NT2/D1 (cell line): ENCODE results near the gene ZNF837.

Source experiments
- SUZ12 ChIP-seq: IDR thresholded peaks from 2 replicates; pipeline ENCODE4 v1.6.1; 2011; ENCODE audit not compliant: insufficient read length, insufficient read depth; ENCODE audit errors: extremely low read depth
- YY1 ChIP-seq: IDR thresholded peaks from 2 replicates; pipeline ENCODE4 v1.6.1; 2011; ENCODE audit not compliant: insufficient read length, insufficient read depth
- ZNF274 ChIP-seq: IDR thresholded peaks from 2 replicates; pipeline ENCODE4 v1.6.1; 2011; ENCODE audit warnings: mild to moderate bottlenecking, low read depth, low read length

DNA sequence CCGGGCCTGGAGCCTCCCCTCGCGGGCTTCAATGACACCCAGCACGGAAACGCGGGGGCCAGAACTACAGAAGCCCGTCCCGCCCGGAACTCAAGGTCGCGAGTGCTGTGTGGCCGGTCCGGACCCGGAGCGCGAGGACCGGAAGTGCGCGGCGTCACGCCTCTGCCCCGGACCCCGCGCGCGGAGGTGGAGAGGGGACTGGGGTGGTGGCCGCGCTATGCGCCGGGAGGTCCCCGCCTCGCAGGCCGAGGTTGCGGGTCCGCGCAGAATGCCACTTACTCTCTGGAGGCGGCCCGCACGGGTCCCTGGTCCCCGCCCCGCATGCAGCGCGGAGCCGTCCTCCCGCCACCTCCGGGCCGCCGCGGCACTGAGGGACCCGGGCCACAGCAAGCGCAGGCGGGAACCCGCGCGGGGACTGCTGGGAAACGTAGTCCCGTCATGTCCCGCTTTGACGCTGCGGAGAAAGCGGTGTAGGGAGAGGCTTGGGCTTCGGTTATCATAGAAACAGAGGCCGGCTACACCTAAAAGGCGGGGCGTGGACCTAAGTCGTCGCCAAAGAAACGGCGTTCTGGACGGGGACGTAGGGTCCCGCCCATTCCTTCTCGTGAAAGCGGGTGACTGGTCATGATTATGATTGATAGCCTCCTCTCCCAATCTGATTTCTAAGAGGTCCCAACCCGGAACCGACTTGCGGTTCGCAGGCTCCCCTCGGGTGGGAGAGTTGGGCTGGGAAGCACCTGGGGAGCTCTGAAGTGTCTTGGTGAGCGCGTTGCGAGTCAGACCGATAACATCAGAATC lies at the start of gene ZNF837:
- no peak for TF ChIP-seq ZNF274
- TF ChIP-seq YY1: no peak
- TF ChIP-seq SUZ12: no peak
